GM12891 (cell line): ENCODE data around the gene IL1RAPL1.

Experiments used
- DNase-seq: peaks from one replicate; pipeline ENCODE4 v3.0.0; 2011; ENCODE audit warnings: low spot score; ENCODE audit not compliant: insufficient read length
- FAIRE-seq: peaks from 2 replicates; lab custom pipeline; 2011; peaks lifted over from hg19 to GRCh38; lab: Jason Lieb, UNC
- PAX5 ChIP-seq: IDR thresholded peaks from 2 replicates; pipeline ENCODE4 v1.6.1; 2011; ENCODE audit warnings: low read length, moderate library complexity, mild to moderate bottlenecking; ENCODE audit not compliant: insufficient read depth, severe bottlenecking
- POLR2A ChIP-seq: IDR thresholded peaks from 2 replicates; pipeline ENCODE4 v1.6.1; 2011; ENCODE audit warnings: low read depth, low read length, control low read depth
- POLR2AphosphoS5 ChIP-seq: IDR thresholded peaks from 2 replicates; pipeline ENCODE4 v1.6.1; 2011; ENCODE audit warnings: low read depth, low read length, control low read depth
- POU2F2 ChIP-seq: IDR thresholded peaks from 2 replicates; pipeline ENCODE4 v1.6.1; 2011; ENCODE audit warnings: low read depth, mild to moderate bottlenecking, control low read depth, low read length, moderate library complexity
- SPI1 ChIP-seq: IDR thresholded peaks from 2 replicates; pipeline ENCODE4 v1.6.1; 2011; ENCODE audit warnings: low read depth, low read length, control low read depth
- TAF1 ChIP-seq: IDR thresholded peaks from 2 replicates; pipeline ENCODE4 v1.6.1; 2011; ENCODE audit warnings: low read depth, low read length, control low read depth

The IL1RAPL1 gene

DNA sequence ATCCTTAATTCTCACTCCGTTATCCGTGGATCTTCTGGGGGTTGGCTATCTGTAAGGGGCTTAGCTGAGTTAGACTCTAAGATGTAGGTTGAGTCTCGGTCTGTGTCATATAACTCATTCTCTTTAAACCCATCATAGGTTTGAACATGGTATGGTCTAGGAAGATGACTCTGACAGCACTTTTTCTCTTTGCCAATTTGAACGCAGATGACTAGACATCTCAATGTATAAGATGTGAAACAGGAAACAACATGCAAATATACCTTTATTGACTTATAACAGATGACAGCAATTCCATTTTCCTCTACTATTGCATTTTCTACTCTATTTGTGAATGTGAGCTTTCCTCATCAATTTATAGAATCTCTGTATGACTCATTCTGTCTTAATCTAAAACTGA is 993.3 kb downstream of the IL1RAPL1 start:
- TF ChIP-seq POLR2AphosphoS5 (no peak), POLR2A (no peak), SPI1 (no peak), TAF1 (no peak), POU2F2 (no peak), PAX5 (no peak)
- no peak for DNase-seq
- FAIRE-seq: no peak

DNA sequence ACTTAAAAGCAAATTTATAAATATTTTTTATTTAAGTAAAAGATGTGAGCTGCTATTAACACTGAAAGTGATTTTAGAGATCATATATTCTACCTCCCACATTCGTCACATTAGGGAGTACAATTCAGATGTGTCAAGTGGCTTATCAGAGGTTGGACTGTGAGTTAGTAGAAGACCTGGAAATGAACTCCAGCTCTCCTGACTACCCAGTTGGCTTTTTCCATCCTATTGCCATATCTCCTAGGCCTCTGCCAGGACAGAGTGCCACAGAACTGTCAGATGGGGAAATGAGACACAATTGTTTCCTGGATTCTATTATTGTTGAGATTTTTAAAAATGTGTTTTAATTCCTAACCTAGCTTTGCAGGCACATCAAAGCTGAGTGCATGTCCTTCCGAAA is 994.0 kb downstream of the IL1RAPL1 start:
- TF ChIP-seq POU2F2 (no peak), POLR2A (no peak), PAX5 (no peak), SPI1 (no peak), TAF1 (no peak), POLR2AphosphoS5 (no peak)
- DNase-seq (no peak), FAIRE-seq (no peak)

DNA sequence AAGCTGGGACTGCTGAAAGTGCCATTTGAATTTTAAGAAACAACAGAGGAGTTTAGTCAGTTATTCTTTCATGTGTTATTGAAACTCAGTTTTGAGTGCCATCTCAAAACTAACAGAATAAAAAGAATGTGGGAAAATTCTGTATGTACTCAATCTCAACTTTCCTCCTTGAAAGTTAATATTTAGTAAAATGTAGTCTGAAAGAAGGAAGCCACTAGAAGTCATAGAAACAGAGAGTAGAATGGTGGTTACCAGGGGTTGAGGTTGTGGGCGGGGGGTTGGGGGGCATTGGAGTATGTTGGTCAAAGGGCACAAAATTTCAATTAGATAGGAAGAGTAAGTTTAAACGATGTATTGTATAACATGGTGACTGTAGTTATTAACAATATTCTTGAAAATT is 999.9 kb downstream of the IL1RAPL1 start:
- DNase-seq (no peak), FAIRE-seq (no peak)

DNA sequence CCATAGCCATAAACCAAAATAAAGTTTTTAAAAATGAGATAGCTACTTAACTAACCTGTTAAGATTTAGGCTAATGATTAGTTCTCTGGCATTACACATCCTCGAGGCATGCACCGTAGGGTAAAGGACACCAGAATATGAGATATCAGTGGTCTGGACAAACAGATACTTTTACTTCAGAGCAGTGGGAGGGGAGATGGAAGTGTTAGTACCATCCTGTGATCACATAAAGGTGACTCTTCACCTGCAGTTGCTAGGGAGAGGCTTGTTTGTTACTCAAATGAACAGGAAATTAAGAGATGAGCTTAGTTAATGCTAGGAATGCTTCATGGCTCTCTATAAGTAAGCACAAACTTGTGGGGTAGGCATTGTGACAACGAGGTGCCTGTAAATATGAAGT is 1003.7 kb downstream of the IL1RAPL1 start:
- TF ChIP-seq SPI1 (no peak), POLR2AphosphoS5 (no peak), POLR2A (no peak), PAX5 (no peak), POU2F2 (no peak), TAF1 (no peak)
- peak; percentile 9 for FAIRE-seq
- DNase-seq: no peak

More for the DNA sequence above, 999.9 kb downstream of the IL1RAPL1 start:
- no peak for TF ChIP-seq POLR2A
- TF ChIP-seq SPI1: no peak
- no peak for TF ChIP-seq POLR2AphosphoS5
- no peak for TF ChIP-seq POU2F2
- no peak for TF ChIP-seq PAX5
- TF ChIP-seq TAF1: no peak

DNA sequence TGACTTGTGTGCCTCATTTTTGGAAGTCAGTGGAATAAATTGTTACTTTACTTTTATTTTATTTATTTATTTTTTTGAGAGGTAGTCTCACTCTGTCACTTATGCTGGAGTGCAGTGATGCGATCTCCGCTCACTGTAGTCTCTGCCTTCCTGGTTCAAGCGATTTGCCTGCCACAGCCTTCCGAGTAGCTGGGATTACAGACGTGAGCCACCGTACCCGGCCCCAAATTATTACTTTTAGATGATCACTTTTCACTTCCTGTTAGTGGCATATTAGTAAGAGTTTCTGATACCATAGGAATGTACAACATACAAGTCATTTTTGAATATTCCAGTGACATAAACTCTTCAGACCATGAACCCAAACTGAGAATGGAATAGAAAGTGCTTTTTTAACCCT is 1017.1 kb downstream of the IL1RAPL1 start:
- no peak for FAIRE-seq
- no peak for TF ChIP-seq PAX5
- TF ChIP-seq SPI1: no peak
- TF ChIP-seq POLR2AphosphoS5: no peak
- no peak for TF ChIP-seq TAF1
- no peak for TF ChIP-seq POLR2A
- TF ChIP-seq POU2F2: no peak
- DNase-seq: no peak

DNA sequence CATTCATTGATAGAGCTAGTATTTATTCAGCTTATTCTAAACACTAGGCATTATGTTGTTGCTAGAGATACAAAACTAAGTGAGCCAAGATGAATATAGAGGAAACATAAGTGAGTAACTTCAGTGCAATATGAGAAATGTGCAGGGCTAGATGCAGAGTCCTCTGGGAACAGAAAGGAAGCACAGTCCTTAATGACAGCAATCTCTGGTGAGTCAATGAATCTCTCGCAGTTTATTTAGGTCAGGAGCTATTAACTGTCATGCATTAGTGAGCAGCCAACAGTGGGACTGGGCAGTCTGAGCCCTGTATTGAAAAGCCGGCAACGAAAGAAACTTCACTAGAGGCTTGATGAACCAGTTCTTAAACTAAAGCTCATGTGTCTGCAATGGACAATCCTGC is 1030.0 kb downstream of the IL1RAPL1 start:
- no peak for DNase-seq
- TF ChIP-seq SPI1 (no peak), PAX5 (no peak), TAF1 (no peak), POU2F2 (no peak), POLR2A (no peak), POLR2AphosphoS5 (no peak)
- no peak for FAIRE-seq

DNA sequence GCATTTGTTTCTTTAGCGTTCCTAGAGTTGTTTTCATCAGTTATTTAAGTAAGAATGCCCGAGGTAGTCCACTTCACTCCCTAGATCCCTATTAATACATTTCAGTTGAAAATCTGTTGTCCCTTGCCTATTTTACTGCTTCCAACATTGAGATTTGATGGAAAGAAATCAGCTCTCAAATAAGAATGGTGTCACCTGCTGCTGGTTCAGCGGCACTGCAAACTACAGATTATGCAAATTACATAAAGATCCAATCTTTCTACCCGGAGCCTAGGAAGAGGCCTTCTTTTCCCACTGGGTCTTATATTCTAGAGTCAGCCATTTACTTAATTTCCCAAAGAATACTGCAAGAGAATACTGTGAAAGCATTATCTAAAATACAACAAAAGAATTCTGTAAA is 1030.5 kb downstream of the IL1RAPL1 start:
- no peak for DNase-seq
- TF ChIP-seq POLR2AphosphoS5 (no peak), SPI1 (no peak), POLR2A (no peak), PAX5 (no peak), TAF1 (no peak), POU2F2 (no peak)
- no peak for FAIRE-seq

DNA sequence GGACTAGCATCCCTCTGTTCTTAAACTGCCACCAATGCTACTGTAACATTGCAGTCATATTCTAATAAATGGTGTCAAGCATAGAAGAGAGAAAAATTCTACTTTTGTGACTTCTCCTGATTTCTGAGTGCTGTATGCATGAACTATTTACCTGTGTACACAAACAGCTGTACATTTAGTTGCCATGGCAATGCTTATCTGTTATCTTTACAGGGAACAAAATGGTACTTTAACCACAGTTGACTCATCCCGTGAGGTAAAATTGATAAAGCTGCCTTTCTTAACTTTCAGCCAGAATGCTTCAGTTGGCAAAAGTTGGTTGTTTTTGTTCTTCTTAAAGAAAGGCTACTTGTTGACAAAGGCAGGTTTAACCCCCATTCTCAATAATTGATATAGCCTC is 1040.6 kb downstream of the IL1RAPL1 start:
- TF ChIP-seq POU2F2: no peak
- no peak for TF ChIP-seq TAF1
- TF ChIP-seq PAX5: no peak
- no peak for TF ChIP-seq POLR2AphosphoS5
- TF ChIP-seq POLR2A: no peak
- TF ChIP-seq SPI1: no peak
- DNase-seq: no peak
- FAIRE-seq: peak; percentile 80

DNA sequence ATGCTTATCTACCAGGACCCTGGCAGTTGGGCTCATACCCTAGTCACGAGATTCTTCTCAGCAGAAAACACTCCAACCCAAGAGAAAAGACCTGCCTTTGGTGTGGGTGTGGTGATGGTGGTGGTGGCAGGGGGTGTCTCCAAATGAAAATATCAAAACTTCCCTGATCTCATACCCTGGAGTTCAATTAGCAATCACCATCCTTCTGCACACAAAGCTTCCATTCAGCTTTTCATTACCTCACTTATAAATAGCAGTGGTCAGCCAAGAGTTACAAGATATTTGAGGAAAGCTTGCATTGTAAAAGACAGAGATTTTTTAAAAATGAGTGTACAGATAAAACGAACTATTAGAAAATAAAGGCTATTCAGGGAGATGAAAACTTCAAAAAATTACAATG is 1047.3 kb downstream of the IL1RAPL1 start:
- DNase-seq: no peak
- no peak for FAIRE-seq
- TF ChIP-seq POLR2AphosphoS5 (no peak), TAF1 (no peak), POU2F2 (no peak), POLR2A (no peak), SPI1 (no peak), PAX5 (no peak)

DNA sequence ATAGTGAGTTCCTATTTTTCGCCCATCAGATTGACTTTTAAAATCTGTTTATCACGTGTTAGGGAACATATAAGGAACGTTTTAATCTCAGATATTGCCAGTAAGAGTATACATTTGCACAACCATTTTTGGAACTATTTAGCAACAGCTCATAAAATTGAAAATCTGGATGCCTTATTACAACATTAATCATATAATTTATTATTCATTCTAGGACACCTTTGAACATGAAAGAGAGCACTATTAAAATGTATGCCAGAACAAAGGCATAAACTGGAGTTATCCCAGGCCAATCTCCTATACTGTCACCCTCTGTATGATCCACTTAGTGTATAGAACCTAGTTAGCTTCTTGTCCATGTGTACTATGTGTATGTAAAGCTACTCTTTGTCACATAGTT is 1049.1 kb downstream of the IL1RAPL1 start:
- no peak for FAIRE-seq
- TF ChIP-seq POU2F2: no peak
- TF ChIP-seq PAX5: no peak
- TF ChIP-seq TAF1: no peak
- no peak for TF ChIP-seq POLR2A
- TF ChIP-seq POLR2AphosphoS5: no peak
- no peak for TF ChIP-seq SPI1
- DNase-seq: no peak

DNA sequence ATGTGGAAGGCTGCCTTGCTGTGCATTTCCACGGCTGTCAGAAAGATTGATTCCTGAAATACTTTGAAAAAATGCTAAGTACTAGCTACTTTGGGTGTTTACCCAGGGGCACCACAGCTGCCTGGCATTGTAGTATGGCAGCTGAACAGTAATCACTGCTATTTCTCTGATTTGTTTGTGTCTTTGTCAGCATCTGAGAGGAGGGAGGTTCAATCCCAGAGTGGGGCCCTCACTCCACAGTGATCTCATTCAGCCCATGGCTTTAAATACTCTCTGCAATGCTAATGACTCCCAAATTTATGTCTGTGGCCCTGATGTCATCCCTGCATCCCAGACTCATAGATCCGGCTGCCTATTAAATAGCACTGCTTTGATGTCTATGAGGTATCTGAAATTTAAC is 1052.9 kb downstream of the IL1RAPL1 start:
- TF ChIP-seq TAF1: no peak
- TF ChIP-seq POU2F2: no peak
- TF ChIP-seq POLR2AphosphoS5: no peak
- TF ChIP-seq POLR2A: no peak
- no peak for TF ChIP-seq PAX5
- FAIRE-seq: no peak
- DNase-seq: no peak

DNA sequence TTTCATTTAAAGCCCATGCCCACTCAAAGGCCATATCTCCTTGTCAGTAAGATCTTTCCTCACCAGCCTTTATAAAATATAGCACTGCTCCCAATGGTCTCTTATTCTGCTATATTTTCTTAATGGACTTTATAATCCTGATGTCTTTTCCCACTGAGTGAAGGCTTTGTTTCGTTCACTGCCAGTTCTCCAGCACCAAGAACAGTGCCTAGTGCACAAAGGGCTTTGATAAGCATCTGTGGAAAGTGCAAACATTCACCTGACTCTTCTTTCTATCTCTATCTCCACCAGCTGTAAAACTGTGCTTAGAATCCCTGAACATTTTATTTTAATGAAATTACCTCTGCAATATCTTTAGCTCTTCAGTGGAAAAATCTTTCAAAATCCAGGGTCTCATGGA is 1054.2 kb downstream of the IL1RAPL1 start:
- no peak for FAIRE-seq
- no peak for TF ChIP-seq POLR2AphosphoS5
- no peak for TF ChIP-seq POLR2A
- TF ChIP-seq POU2F2: no peak
- TF ChIP-seq SPI1: no peak
- TF ChIP-seq TAF1: no peak
- TF ChIP-seq PAX5: no peak
- DNase-seq: no peak
